Measurements from ENCODE around the gene GLYR1.

The GLYR1 gene

DNA sequence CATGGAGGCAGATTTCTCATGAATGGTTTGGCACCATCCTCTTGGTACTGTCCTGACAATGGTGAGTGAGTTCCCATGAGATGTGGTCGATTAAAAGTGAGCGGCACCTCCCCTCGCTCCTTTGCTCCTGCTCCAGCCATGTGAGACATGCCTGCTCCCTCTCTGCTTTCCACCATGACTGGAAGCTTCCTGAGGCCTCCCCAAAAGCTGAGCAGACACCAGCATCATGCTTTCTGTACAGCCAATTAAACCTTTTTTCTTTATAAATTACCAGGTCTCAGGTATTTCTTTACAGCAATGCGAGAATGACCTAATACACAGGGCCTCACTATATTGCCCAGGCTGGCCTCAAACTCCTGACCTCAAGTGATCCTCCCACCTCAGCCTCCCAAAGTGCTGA lies 92.2 kb downstream of the GLYR1 start:
- DNase-seq = no peak

GRCh38 chr16:4753227-4753626 lies 93.9 kb downstream of the GLYR1 start:
- DNase-seq = no peak

Measured in NCI-H1048 (cell line).